Stimulated activated CD4-positive, alpha-beta T cell treated with anti-CD3 and anti-CD28 coated beads, Interleukin-12 subunit alpha, Interleukin-12 subunit beta, amount 100 ng/mL, for 4 hours (primary cell): ENCODE measurements around the gene ARHGEF4.

Source experiments
- DNase-seq: peaks from one replicate; pipeline ENCODE4 v3.0.0-alpha.2; 2020

The ARHGEF4 gene

GRCh38 chr2:130836501-130837174, at the start of gene ARHGEF4:
ARHGEF4 (plus strand) TSS chr2:130836914; CDS start chr2:130836954, 40 bp downstream.
- DNase-seq = no peak

- no peak for DNase-seq
These were observed 48.9 kb upstream of the ARHGEF4 start for GRCh38 chr2:130787841-130788240.

GRCh38 chr2:130790312-130790711, 46.4 kb upstream of the ARHGEF4 start:
- DNase-seq = no peak

- no peak for DNase-seq
These were observed 45.7 kb upstream of the ARHGEF4 start for GRCh38 chr2:130790804-130791616.

GRCh38 chr2:130791617-130791939, 45.1 kb upstream of the ARHGEF4 start:
- no peak for DNase-seq

- DNase-seq = no peak
These were observed 41.3 kb upstream of the ARHGEF4 start for GRCh38 chr2:130795431-130795830.

GRCh38 chr2:130796290-130796689, 40.4 kb upstream of the ARHGEF4 start:
- no peak for DNase-seq

GRCh38 chr2:130797493-130798435, 39.0 kb upstream of the ARHGEF4 start:
- DNase-seq = peak; percentile 97

GRCh38 chr2:130798472-130799218, 38.1 kb upstream of the ARHGEF4 start:
- DNase-seq = no peak

GRCh38 chr2:130799295-130799694, 37.4 kb upstream of the ARHGEF4 start:
- DNase-seq = no peak

- DNase-seq = no peak
These were observed 31.1 kb upstream of the ARHGEF4 start for GRCh38 chr2:130805613-130806012.

GRCh38 chr2:130806370-130806769, 30.3 kb upstream of the ARHGEF4 start:
- DNase-seq = no peak

- DNase-seq = no peak
These were observed 28.9 kb upstream of the ARHGEF4 start for GRCh38 chr2:130807659-130808385.

GRCh38 chr2:130808482-130809268, 28.0 kb upstream of the ARHGEF4 start:
- no peak for DNase-seq

GRCh38 chr2:130810490-130810889, 26.2 kb upstream of the ARHGEF4 start:
- DNase-seq = no peak

- DNase-seq = no peak
These were observed 23.0 kb upstream of the ARHGEF4 start for GRCh38 chr2:130813722-130814121.

GRCh38 chr2:130814931-130815680, 21.6 kb upstream of the ARHGEF4 start:
- DNase-seq = no peak

GRCh38 chr2:130818809-130819208, 17.9 kb upstream of the ARHGEF4 start:
- no peak for DNase-seq

- DNase-seq = no peak
These were observed 17.5 kb upstream of the ARHGEF4 start for GRCh38 chr2:130819226-130819607.

GRCh38 chr2:130819608-130820278, 17.0 kb upstream of the ARHGEF4 start:
- DNase-seq = no peak
